Inferior parietal cortex (tissue), 1 donor: ENCODE results near the gene CDKAL1.

Experiments
- DNase-seq: peaks from one replicate; pipeline ENCODE4 v3.0.0-alpha.2; 2016; ENCODE audit errors: extremely low spot score

The CDKAL1 gene

GRCh38 chr6:21138336-21139069 lies 604.2 kb downstream of the CDKAL1 start:
- DNase-seq, result no peak

- no peak for DNase-seq
These were observed 606.7 kb downstream of the CDKAL1 start for GRCh38 chr6:21140966-21141365.

- no peak for DNase-seq
These were observed 607.5 kb downstream of the CDKAL1 start for GRCh38 chr6:21141616-21142303.

- no peak for DNase-seq
These were observed 608.5 kb downstream of the CDKAL1 start for GRCh38 chr6:21142741-21143140.

GRCh38 chr6:21143645-21144044 lies 609.4 kb downstream of the CDKAL1 start:
- DNase-seq, result no peak

GRCh38 chr6:21144928-21145327 lies 610.7 kb downstream of the CDKAL1 start:
- no peak for DNase-seq

- no peak for DNase-seq
These were observed 613.7 kb downstream of the CDKAL1 start for GRCh38 chr6:21147995-21148394.

- DNase-seq, result no peak
These were observed 615.2 kb downstream of the CDKAL1 start for GRCh38 chr6:21149470-21149869.

- no peak for DNase-seq
These were observed 616.4 kb downstream of the CDKAL1 start for GRCh38 chr6:21150667-21151066.

- DNase-seq, result no peak
These were observed 616.9 kb downstream of the CDKAL1 start for GRCh38 chr6:21151119-21151518.

- DNase-seq, result no peak
These were observed 617.3 kb downstream of the CDKAL1 start for GRCh38 chr6:21151530-21151929.

- DNase-seq, result no peak
These were observed 623.1 kb downstream of the CDKAL1 start for GRCh38 chr6:21157186-21157929.

GRCh38 chr6:21158149-21158548 lies 623.9 kb downstream of the CDKAL1 start:
- no peak for DNase-seq

- DNase-seq, result no peak
These were observed 624.6 kb downstream of the CDKAL1 start for GRCh38 chr6:21158873-21159272.

GRCh38 chr6:21159465-21159864 lies 625.2 kb downstream of the CDKAL1 start:
- no peak for DNase-seq

GRCh38 chr6:21161707-21162106 lies 627.5 kb downstream of the CDKAL1 start:
- DNase-seq, result no peak

- no peak for DNase-seq
These were observed 629.0 kb downstream of the CDKAL1 start for GRCh38 chr6:21163110-21163837.

GRCh38 chr6:21163838-21164180 lies 629.6 kb downstream of the CDKAL1 start:
- DNase-seq, result no peak

GRCh38 chr6:21164768-21165326 lies 630.6 kb downstream of the CDKAL1 start:
- no peak for DNase-seq

- no peak for DNase-seq
These were observed 632.5 kb downstream of the CDKAL1 start for GRCh38 chr6:21166754-21167153.

- DNase-seq, result no peak
These were observed 633.5 kb downstream of the CDKAL1 start for GRCh38 chr6:21167790-21168189.

- DNase-seq, result no peak
These were observed 637.5 kb downstream of the CDKAL1 start for GRCh38 chr6:21171801-21172200.
